Fibroblast of villous mesenchyme (primary cell): ENCODE results near the gene C17orf113. TPM values are rescaled to one million over a fixed set of nuclear protein-coding genes. Genes with fewer than 3 reads are reported as not detected.
A peak's percentile ranks its signal among the peaks of the same experiment; 100 is the strongest.
"Not testable (repeated sequence)": the region's sequence is repeated elsewhere in the genome, so short reads cannot be mapped to it uniquely, and the experiment has no call there.

Experiments used
- DNase-seq: peaks from one replicate; pipeline ENCODE4 v3.0.0-alpha.2; 2010; ENCODE audit warnings: low read depth
- H3K4me3 ChIP-seq: 2 replicates; pipeline ENCODE4 v1.5.1; 2011; ENCODE audit warnings: low read depth, mild to moderate bottlenecking, low read length
- CTCF ChIP-seq: IDR thresholded peaks from 2 replicates; pipeline ENCODE4 v1.5.1; 2012; ENCODE audit warnings: low read depth, mild to moderate bottlenecking, low read length; ENCODE audit not compliant: insufficient read depth
- total RNA-seq: library from RNA; depleted of rRNA; stranded (reverse); fragments of >200 nt; gene quantifications from 2 replicates; pipeline ENCODE4 v1.2.3, GENCODE V29; 2012

Gene C17orf113
- total RNA-seq, 1 donor = under 0.01 TPM

- DNase-seq = no peak
- H3K4me3 ChIP-seq = no peak overlapping the region
- no peak for TF ChIP-seq CTCF
Measured at GRCh38 chr17:42023524-42024349, 26.7 kb downstream of the C17orf113 start.

- DNase-seq = not testable (repeated sequence)
- peak overlapping the region; percentile 94 for H3K4me3 ChIP-seq
Measured at GRCh38 chr17:42020845-42021244, 29.6 kb downstream of the C17orf113 start.

GRCh38 chr17:42019509-42020404 lies 30.6 kb downstream of the C17orf113 start, which contains the start of gene NKIRAS2:
Gene NKIRAS2 (plus strand): TSS chr17:42020090. CDS start chr17:42021578, 1,488 bp downstream.
- peak; percentile 94 for DNase-seq
- H3K4me3 ChIP-seq = peak within 1 kb of the TSS; percentile 94
- peak; percentile 89 for TF ChIP-seq CTCF

GRCh38 chr17:42018988-42019387 lies 31.4 kb downstream of the C17orf113 start:
- DNase-seq = no peak
- no peak for TF ChIP-seq CTCF
- H3K4me3 ChIP-seq = no peak overlapping the region

GRCh38 chr17:42018339-42018738 lies 32.1 kb downstream of the C17orf113 start:
- no peak for DNase-seq
- no peak for TF ChIP-seq CTCF
- peak overlapping the region; percentile 94 for H3K4me3 ChIP-seq

GRCh38 chr17:42017866-42018200 lies 32.6 kb downstream of the C17orf113 start:
- H3K4me3 ChIP-seq = peak overlapping the region; percentile 94
- no peak for DNase-seq
- TF ChIP-seq CTCF = no peak
